Bronchial epithelial cell (primary cell): ENCODE results near the gene IGFALS. TPM values are rescaled to one million over a fixed set of nuclear protein-coding genes. Genes with fewer than 3 reads are reported as not detected.

ENCODE experiments used
- DNase-seq: peaks from one replicate; pipeline ENCODE4 v3.0.0-alpha.2; 2010; ENCODE audit warnings: low read depth
- FAIRE-seq: peaks from 2 replicates; lab custom pipeline; 2011; peaks lifted over from hg19 to GRCh38; lab: Jason Lieb, UNC
- H3K27me3 ChIP-seq: 2 replicates; pipeline ENCODE4 v1.5.1; 2011; ENCODE audit warnings: low read length; ENCODE audit not compliant: control insufficient read depth, insufficient read depth
- H3K36me3 ChIP-seq: 2 replicates; pipeline ENCODE4 v1.5.1; 2011; ENCODE audit warnings: low read length; ENCODE audit not compliant: control insufficient read depth, insufficient read depth
- H3K4me3 ChIP-seq: 2 replicates; pipeline ENCODE4 v1.5.1; 2011; ENCODE audit warnings: mild to moderate bottlenecking, low read depth, low read length, control low read depth
- CTCF ChIP-seq: IDR thresholded peaks from 2 replicates; pipeline ENCODE4 v1.5.1; 2011; ENCODE audit warnings: mild to moderate bottlenecking, moderate library complexity, low read length, control low read depth, inconsistent platforms; ENCODE audit not compliant: insufficient read depth, severe bottlenecking
- total RNA-seq: library from RNA; depleted of rRNA; stranded (reverse); fragments of >200 nt; gene quantifications from 2 replicates; pipeline ENCODE4 v1.2.1, GENCODE V29; 2014

Gene IGFALS
- total RNA-seq, 1 donor from 2014 or later, result not detected

GRCh38 chr16:1745181-1745899, 48.2 kb downstream of the IGFALS start:
- no peak overlapping the region for H3K4me3 ChIP-seq
- peaks cover 27% of the 10 kb centered on the region for H3K36me3 ChIP-seq
- DNase-seq (no peak), FAIRE-seq (no peak)
- TF ChIP-seq CTCF, result no peak
- no peaks in the 10 kb centered on the region for H3K27me3 ChIP-seq

- peaks cover 27% of the 10 kb centered on the region for H3K36me3 ChIP-seq
- no peak for TF ChIP-seq CTCF
- FAIRE-seq, result no peak
- DNase-seq, result no peak
- H3K27me3 ChIP-seq, result no peaks in the 10 kb centered on the region
- no peak overlapping the region for H3K4me3 ChIP-seq
These were observed 49.1 kb downstream of the IGFALS start for GRCh38 chr16:1744338-1744840.

- Histone ChIP-seq H3K36me3 (peaks cover 21% of the 10 kb centered on the region), H3K4me3 (no peak overlapping the region), H3K27me3 (no peaks in the 10 kb centered on the region)
- FAIRE-seq, result no peak
- DNase-seq, result no peak
- TF ChIP-seq CTCF, result no peak
These were observed 49.8 kb downstream of the IGFALS start for GRCh38 chr16:1743376-1744337.

GRCh38 chr16:1741553-1742165, 51.8 kb downstream of the IGFALS start:
- no peak for DNase-seq
- TF ChIP-seq CTCF, result no peak
- H3K36me3 ChIP-seq, result peaks cover 13% of the 10 kb centered on the region
- no peak overlapping the region for H3K4me3 ChIP-seq
- no peaks in the 10 kb centered on the region for H3K27me3 ChIP-seq
- FAIRE-seq, result no peak

- DNase-seq, result no peak
- FAIRE-seq, result no peak
- TF ChIP-seq CTCF, result no peak
- no peaks in the 10 kb centered on the region for H3K27me3 ChIP-seq
- H3K36me3 ChIP-seq, result peaks cover 13% of the 10 kb centered on the region
- H3K4me3 ChIP-seq, result no peak overlapping the region
These were observed 52.6 kb downstream of the IGFALS start for GRCh38 chr16:1740781-1741490.
